Subcutaneous preadipocyte (primary cell): ENCODE data around the gene CHST13. TPM values are rescaled to one million over a fixed set of nuclear protein-coding genes. Genes with fewer than 3 reads are reported as not detected.

Experiments
- small RNA-seq: library from RNA; depleted of rRNA; stranded (forward); fragments of <200 nt; gene quantifications from one replicate; pipeline ENCODE3, GENCODE V24; 2012
- total RNA-seq: library from RNA; depleted of rRNA; stranded (reverse); fragments of >200 nt; gene quantifications from 2 replicates; pipeline ENCODE4 v1.2.3, GENCODE V29; 2012

The CHST13 gene, protein sequence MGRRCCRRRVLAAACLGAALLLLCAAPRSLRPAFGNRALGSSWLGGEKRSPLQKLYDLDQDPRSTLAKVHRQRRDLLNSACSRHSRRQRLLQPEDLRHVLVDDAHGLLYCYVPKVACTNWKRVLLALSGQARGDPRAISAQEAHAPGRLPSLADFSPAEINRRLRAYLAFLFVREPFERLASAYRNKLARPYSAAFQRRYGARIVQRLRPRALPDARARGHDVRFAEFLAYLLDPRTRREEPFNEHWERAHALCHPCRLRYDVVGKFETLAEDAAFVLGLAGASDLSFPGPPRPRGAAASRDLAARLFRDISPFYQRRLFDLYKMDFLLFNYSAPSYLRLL
- not detected in 2 replicates for total RNA-seq

DNA sequence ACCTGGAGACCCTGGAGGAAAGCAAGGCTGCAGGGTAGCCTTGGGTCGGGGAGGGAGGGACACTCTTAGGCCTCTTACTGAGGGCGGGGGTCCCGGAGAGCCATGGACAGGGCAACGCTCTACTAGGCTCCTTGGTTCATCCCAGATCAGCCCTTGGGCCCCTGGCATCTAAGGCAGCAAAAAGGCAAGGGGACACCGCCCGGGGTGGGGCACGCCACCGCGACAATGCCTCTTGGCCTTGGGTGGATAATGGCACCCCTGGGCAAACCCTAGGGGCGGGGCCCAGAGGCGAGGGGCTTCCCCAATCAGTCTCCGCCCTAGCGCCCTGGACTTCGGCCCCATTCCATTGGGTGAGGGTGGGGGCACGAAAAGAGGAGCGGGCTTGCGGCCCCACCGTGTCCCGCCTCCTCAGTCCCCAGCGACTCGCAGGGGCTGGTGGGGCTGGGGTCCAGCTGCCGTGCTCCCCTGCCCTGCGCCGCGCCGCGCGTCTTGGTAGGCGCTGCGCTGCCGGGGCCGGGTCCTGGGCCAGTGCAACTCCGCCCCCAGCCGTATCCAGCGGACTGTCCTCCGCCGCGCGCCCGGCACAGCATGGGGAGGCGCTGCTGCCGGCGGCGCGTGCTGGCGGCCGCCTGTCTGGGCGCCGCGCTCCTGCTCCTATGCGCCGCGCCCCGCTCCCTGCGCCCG lies at the start of gene CHST13:
CHST13 (plus strand) TSS at position 411 of the 684 bp plus-strand sequence; CDS start at position 589, 178 bp downstream.

DNA sequence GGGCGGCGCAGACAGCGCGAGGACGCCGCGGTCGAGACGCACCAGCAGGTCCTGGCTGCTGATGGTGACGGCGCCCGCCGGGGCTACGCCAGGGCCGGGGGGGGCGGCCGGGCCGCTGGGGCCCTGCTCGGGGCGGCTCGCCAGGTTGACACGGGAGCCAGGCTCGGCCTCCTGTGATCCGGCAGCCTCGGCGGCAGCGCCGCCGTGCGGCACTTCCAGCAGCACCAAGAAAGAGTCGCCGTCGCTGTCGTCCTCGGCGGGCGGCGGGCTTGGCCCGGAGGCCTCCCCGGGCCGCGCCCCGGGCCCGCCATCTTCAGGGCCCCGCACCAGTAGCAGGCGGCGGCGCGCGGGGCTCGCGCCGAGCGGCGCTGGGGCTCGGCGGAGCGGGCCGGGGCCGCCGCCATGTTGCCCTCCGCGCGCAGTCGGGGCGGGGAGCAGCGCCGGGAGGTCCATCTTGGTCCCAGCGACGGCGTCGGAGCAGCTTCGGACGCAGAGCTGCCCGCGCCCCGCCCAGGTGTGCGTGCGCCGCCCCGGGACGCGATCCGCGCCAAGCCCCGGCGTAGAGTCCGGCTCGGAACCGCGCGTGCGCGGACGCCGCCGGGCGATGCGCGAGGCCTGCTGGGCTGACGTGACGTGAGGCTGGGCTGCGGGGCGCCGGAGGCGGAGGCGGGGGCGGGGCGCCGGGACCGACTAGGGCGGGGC lies 48.4 kb upstream of the CHST13 start, which contains the start of gene ZXDC:
ZXDC (minus strand) TSS at position 479 of the 702 bp plus-strand sequence; CDS start at position 453, 26 bp downstream.

DNA sequence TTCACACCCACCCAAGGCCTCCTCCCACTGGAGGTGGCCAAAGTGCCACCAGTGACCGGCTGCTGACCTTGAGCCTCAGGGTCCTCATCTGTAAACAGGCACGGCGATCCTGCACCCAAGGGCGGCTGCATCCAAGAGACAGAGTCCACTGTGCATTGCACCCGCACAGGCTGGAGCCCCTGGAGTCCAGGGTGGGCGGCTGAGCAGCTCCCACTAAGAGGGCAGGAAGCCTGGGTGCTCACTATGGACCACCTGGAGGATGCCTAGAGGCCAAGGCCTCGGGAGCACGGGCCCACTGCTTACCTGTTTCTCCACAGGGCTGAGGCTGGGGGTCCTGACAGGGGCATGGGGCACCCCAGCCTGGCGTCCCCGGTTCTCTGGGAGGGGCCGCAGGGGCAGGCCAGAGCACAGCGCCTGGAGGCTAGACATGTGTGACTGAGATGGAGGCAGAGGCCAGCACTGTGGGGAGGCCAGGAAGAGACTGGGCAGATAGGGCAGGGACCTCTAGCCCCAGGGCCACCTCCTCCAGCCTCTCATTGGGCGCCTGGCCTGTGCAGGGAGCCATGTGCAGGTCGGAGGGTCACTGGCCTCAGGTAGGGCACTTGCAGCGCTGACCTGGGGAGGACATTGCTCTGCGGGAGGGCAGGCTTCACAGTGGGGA lies 6.5 kb upstream of the CHST13 start, which contains the start of gene UROC1:
UROC1 (minus strand) TSS at position 483 of the 661 bp plus-strand sequence; CDS start at position 429, 54 bp downstream.

DNA sequence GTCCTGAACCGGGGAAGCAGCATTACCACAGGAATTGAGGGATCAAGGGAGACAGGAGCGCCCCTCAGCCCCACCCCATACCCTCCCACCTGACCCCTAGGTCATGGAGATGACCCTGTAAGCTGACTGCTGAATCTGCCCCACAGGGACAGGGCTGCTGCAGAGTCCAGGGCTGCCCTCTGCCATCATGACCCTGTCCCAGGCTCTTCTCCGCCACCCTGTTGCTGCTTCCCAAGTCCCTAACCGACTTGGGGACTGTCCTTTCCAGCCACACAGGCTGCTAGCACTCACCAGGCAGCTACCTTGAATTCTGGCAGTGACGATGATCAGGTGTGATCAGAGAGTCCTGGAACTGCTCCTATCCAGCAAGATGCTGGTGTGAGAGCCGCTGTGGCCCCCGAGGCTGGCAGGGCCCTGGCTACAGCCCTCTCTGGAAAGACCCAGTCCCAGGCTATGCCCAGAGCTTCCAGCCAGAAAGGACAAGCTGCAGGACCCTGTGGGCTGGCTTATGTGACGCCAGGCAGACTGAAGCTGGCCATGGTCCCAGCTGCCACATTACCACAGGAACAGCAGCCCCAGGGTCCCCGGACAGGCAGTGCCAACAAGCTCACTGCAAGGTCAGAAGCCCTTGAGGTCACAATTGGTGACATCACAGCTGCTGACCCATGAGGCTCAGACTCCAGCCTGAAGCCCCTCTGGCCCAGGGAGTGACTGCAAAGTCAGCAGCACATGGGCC lies 34.5 kb downstream of the CHST13 start, which contains the start of gene C3orf22:
C3orf22 (minus strand) TSS at position 597 of the 736 bp plus-strand sequence. CDS start 5,542 bp downstream, outside the sequence.

Small RNA genes lying within 50 kb of the gene (small RNA-seq; reads per million reads assigned to genes)
- gene RNA5SP138, result not detected

Other genes with a start within 250 kb of the CHST13 start
- gene KLF15, start 166.7 kb upstream of the CHST13 start, total RNA-seq, result 2.0 and 4.4 TPM in 2 replicates
- not detected in 2 replicates for gene CFAP100, start 129.2 kb upstream of the CHST13 start, total RNA-seq
- 15.8 and 27.8 TPM in 2 replicates for gene ZXDC, start 48.3 kb upstream of the CHST13 start, total RNA-seq
- gene UROC1, start 6.4 kb upstream of the CHST13 start, total RNA-seq, result not detected in 2 replicates
- not detected in 2 replicates for gene C3orf22, start 34.8 kb downstream of the CHST13 start, total RNA-seq
- 7.4 and 8.5 TPM in 2 replicates for gene TXNRD3, start 131.0 kb downstream of the CHST13 start, total RNA-seq
- 10.3 and 11.7 TPM in 2 replicates for gene CHCHD6, start 180.1 kb downstream of the CHST13 start, total RNA-seq